Measurements from ENCODE around the gene RALGPS1. TPM values are rescaled to one million over a fixed set of nuclear protein-coding genes. Genes with fewer than 3 reads are reported as not detected.

The RALGPS1 gene
- total RNA-seq, 1 donor from 2014 or later = 15.2 TPM

- Histone ChIP-seq H3K27ac (peak overlapping the region; percentile 92), H3K4me1 (peaks cover 76% of the 10 kb centered on the region), H3K9me3 (no peaks in the 10 kb centered on the region), H3K27me3 (no peaks in the 10 kb centered on the region), H3K36me3 (no peaks in the 10 kb centered on the region), H3K4me3 (no peak overlapping the region)
- DNase-seq (ENCODE audit: extremely low spot score in 2 of 2) = no peak
- intact Hi-C loops (cut with DNase I) = loop anchor here (10.0 kb wide), 1 partner anchor 95 kb away; no protein-coding TSS in a partner anchor
- TF ChIP-seq POLR2A (IDR thresholded peaks at IDR 0.05) = no peak
- TF ChIP-seq, protein P1, sequence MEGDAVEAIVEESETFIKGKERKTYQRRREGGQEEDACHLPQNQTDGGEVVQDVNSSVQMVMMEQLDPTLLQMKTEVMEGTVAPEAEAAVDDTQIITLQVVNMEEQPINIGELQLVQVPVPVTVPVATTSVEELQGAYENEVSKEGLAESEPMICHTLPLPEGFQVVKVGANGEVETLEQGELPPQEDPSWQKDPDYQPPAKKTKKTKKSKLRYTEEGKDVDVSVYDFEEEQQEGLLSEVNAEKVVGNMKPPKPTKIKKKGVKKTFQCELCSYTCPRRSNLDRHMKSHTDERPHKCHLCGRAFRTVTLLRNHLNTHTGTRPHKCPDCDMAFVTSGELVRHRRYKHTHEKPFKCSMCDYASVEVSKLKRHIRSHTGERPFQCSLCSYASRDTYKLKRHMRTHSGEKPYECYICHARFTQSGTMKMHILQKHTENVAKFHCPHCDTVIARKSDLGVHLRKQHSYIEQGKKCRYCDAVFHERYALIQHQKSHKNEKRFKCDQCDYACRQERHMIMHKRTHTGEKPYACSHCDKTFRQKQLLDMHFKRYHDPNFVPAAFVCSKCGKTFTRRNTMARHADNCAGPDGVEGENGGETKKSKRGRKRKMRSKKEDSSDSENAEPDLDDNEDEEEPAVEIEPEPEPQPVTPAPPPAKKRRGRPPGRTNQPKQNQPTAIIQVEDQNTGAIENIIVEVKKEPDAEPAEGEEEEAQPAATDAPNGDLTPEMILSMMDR (IDR thresholded peaks at IDR 0.05) = no peak
- no peak for TF ChIP-seq POLR2AphosphoS5 (IDR thresholded peaks at IDR 0.05; ENCODE audit: insufficient read depth in 1 of 2, low read depth in 1 of 2)
These were observed 215.1 kb downstream of the RALGPS1 start for GRCh38 chr9:127129718-127130085.

DNA sequence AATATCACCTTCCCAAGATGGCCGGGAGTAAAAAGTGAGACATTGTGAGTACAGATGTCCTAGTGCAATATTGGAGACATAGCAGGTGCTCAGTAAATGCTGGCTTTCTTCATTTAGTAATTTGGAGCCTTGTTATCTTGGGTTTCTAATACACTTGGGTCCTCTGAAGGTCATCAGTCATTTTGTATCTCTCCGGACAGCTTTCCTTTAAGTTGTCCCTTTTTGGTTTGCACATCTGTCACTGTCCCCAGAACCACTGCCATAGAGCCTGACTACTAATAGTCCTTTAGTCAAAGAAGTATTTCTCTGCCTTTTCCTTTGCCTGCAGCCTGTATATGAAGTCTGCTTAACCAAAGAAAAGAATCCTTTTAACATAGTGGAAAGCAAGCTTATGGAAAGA is 215.7 kb downstream of the RALGPS1 start:
- Histone ChIP-seq H3K9me3 (no peaks in the 10 kb centered on the region), H3K4me1 (peaks cover 81% of the 10 kb centered on the region), H3K4me3 (no peak overlapping the region), H3K36me3 (no peaks in the 10 kb centered on the region), H3K27me3 (no peaks in the 10 kb centered on the region), H3K27ac (peak overlapping the region; percentile 92)
- TF ChIP-seq POLR2AphosphoS5 (IDR thresholded peaks at IDR 0.05; ENCODE audit: insufficient read depth in 1 of 2, low read depth in 1 of 2) = no peak
- TF ChIP-seq, protein P1 (IDR thresholded peaks at IDR 0.05) = no peak
- no peak for TF ChIP-seq POLR2A (IDR thresholded peaks at IDR 0.05)
- no peak for DNase-seq (ENCODE audit: extremely low spot score in 2 of 2)
- intact Hi-C loops (cut with DNase I) = no loop called here

DNA sequence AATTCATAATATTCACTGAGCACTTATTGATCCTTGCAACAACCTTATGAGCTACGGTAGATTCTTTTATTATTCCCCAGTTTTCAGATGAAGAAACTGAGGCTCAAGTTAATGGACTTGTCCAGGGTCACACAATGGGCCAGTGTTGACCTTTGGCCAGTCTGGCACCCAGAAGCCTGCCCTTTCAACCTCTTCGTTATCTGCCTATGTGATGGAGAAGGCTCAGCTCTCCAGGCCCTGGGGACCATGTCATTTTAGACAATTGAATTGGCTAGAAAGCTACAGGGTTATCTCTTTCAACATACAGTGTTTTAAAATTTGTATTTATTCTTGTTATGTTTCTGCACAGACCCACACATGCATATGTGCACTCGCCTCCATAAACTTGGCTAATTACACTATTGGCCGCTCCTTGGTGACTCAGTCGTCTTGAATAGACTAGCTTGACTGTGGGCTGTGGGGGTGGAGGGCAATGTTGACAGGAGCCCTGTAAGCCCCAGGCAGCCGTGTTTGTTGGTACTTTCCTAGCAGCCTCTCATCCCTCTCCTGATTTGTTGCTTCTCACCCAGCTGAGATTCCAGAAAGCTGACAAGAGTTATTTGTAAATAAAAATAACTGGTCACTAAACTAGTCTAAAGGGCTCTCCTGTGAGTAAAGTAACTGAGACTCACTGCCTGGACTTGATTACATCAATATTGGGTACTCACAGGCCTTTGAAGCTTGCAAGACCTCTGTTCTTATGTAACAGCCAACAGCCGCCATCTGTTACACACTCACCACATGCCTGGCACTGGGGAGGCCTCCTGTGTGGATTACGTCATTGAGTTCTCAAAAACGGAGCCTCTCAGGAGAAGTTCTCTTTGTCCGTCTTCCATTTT is 216.3 kb downstream of the RALGPS1 start:
- H3K27ac ChIP-seq = peak overlapping the region; percentile 92
- H3K4me1 ChIP-seq = peaks cover 88% of the 10 kb centered on the region
- intact Hi-C loops (cut with DNase I) = no loop called here
- H3K27me3 ChIP-seq = no peaks in the 10 kb centered on the region
- DNase-seq (ENCODE audit: extremely low spot score in 2 of 2) = no peak
- H3K4me3 ChIP-seq = no peak overlapping the region
- no peaks in the 10 kb centered on the region for H3K36me3 ChIP-seq
- TF ChIP-seq POLR2A (IDR thresholded peaks at IDR 0.05) (no peak), POLR2AphosphoS5 (IDR thresholded peaks at IDR 0.05; ENCODE audit: insufficient read depth in 1 of 2, low read depth in 1 of 2) (peak; percentile 17 to 43)
- TF ChIP-seq, protein P1 (IDR thresholded peaks at IDR 0.05) = no peak
- H3K9me3 ChIP-seq = no peaks in the 10 kb centered on the region

- Histone ChIP-seq H3K36me3 (no peaks in the 10 kb centered on the region), H3K4me3 (no peak overlapping the region), H3K9me3 (no peaks in the 10 kb centered on the region), H3K4me1 (peaks cover 92% of the 10 kb centered on the region), H3K27ac (peak overlapping the region; percentile 92), H3K27me3 (no peaks in the 10 kb centered on the region)
- intact Hi-C loops (cut with DNase I) = no loop called here
- TF ChIP-seq, protein P1 (IDR thresholded peaks at IDR 0.05) = no peak
- TF ChIP-seq POLR2A (IDR thresholded peaks at IDR 0.05) (no peak), POLR2AphosphoS5 (IDR thresholded peaks at IDR 0.05; ENCODE audit: insufficient read depth in 1 of 2, low read depth in 1 of 2) (no peak)
- no peak for DNase-seq (ENCODE audit: extremely low spot score in 2 of 2)
These were observed 217.3 kb downstream of the RALGPS1 start for GRCh38 chr9:127131871-127132270.

- Histone ChIP-seq H3K36me3 (no peaks in the 10 kb centered on the region), H3K27me3 (no peaks in the 10 kb centered on the region), H3K27ac (peak overlapping the region; percentile 92), H3K4me3 (no peak overlapping the region), H3K4me1 (peaks cover 87% of the 10 kb centered on the region), H3K9me3 (no peaks in the 10 kb centered on the region)
- TF ChIP-seq, protein P1 (IDR thresholded peaks at IDR 0.05) = no peak
- no peak for TF ChIP-seq POLR2A (IDR thresholded peaks at IDR 0.05)
- no peak for TF ChIP-seq POLR2AphosphoS5 (IDR thresholded peaks at IDR 0.05; ENCODE audit: insufficient read depth in 1 of 2, low read depth in 1 of 2)
- DNase-seq (ENCODE audit: extremely low spot score in 2 of 2) = no peak
- intact Hi-C loops (cut with DNase I) = no loop called here
These were observed 217.8 kb downstream of the RALGPS1 start for GRCh38 chr9:127132375-127132774.

All from vagina (tissue), 2 donors.